ENCODE results near the gene CDH5.

GRCh38 chr16:66432429-66432828 lies 65.9 kb downstream of the CDH5 start:
- TF ChIP-seq, protein P1, sequence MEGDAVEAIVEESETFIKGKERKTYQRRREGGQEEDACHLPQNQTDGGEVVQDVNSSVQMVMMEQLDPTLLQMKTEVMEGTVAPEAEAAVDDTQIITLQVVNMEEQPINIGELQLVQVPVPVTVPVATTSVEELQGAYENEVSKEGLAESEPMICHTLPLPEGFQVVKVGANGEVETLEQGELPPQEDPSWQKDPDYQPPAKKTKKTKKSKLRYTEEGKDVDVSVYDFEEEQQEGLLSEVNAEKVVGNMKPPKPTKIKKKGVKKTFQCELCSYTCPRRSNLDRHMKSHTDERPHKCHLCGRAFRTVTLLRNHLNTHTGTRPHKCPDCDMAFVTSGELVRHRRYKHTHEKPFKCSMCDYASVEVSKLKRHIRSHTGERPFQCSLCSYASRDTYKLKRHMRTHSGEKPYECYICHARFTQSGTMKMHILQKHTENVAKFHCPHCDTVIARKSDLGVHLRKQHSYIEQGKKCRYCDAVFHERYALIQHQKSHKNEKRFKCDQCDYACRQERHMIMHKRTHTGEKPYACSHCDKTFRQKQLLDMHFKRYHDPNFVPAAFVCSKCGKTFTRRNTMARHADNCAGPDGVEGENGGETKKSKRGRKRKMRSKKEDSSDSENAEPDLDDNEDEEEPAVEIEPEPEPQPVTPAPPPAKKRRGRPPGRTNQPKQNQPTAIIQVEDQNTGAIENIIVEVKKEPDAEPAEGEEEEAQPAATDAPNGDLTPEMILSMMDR (IDR thresholded peaks at IDR 0.05; ENCODE audit: control extremely low read depth in 1 of 3, insufficient read depth in 1 of 3, low read depth in 1 of 3, low read length in 3 of 3): no peak
- TF ChIP-seq CHD1 (IDR thresholded peaks at IDR 0.05; ENCODE audit: low read depth, low read length) (no peak), NRF1 (IDR thresholded peaks at IDR 0.05; ENCODE audit: low read depth, low read length) (no peak), JUND (IDR thresholded peaks at IDR 0.05; ENCODE audit: low read length) (no peak), POLR2AphosphoS5 (IDR thresholded peaks at IDR 0.05; ENCODE audit: low read depth, low read length) (no peak), SRF (IDR thresholded peaks at IDR 0.05; ENCODE audit: low read depth, low read length) (no peak), GTF2F1 (IDR thresholded peaks at IDR 0.05; ENCODE audit: borderline replicate concordance, low read depth, low read length) (no peak), EZH2 (IDR thresholded peaks at IDR 0.05; ENCODE audit: low read depth, low read length, severe bottlenecking) (no peak), POLR2A (IDR thresholded peaks at IDR 0.05; ENCODE audit: control extremely low read depth in 1 of 2, low read depth in 2 of 2, low read length in 2 of 2) (no peak), TAF1 (IDR thresholded peaks at IDR 0.05; ENCODE audit: low read depth, low read length) (no peak), ATF2 (IDR thresholded peaks at IDR 0.05; ENCODE audit: low read length) (no peak), BCL11A (IDR thresholded peaks at IDR 0.05; ENCODE audit: low read depth in 2 of 2, low read length in 2 of 2) (no peak), CREB1 (IDR thresholded peaks at IDR 0.05) (no peak), USF2 (IDR thresholded peaks at IDR 0.05; ENCODE audit: low read length) (no peak)
